ENCODE data around the gene EYA3. TPM values are rescaled to one million over a fixed set of nuclear protein-coding genes. Genes with fewer than 3 reads are reported as not detected.

Gene EYA3
- total and polyA plus RNA-seq, 2 of the 4 experiments (the other 2 are of a cell fraction): 9.1 to 17.6 TPM

GRCh38 chr1:28031173-28031572, 57.2 kb downstream of the EYA3 start:
- H3K4me2 ChIP-seq (ENCODE audit: low read depth, low read length): no peak overlapping the region
- H3K9ac ChIP-seq (ENCODE audit: low read depth, low read length): no peak overlapping the region
- no peak for TF ChIP-seq NFE2L2 (IDR thresholded peaks at IDR 0.05; ENCODE audit: low read depth, low read length)
- TF ChIP-seq CHD1 (IDR thresholded peaks at IDR 0.05; ENCODE audit: low read depth, low read length): no peak
- TF ChIP-seq RAD21 (IDR thresholded peaks at IDR 0.05; ENCODE audit: low read length): no peak
- no peak for TF ChIP-seq CEBPB (IDR thresholded peaks at IDR 0.05; ENCODE audit: low read depth, low read length)
- no peak for TF ChIP-seq MAZ (IDR thresholded peaks at IDR 0.05; ENCODE audit: borderline replicate concordance, low read depth, low read length)
- no peak for TF ChIP-seq MXI1 (IDR thresholded peaks at IDR 0.05; ENCODE audit: borderline replicate concordance, low read depth, low read length)
- no peak overlapping the region for H2BK20ac ChIP-seq (ENCODE audit: low read depth, low read length)
- no peak overlapping the region for H2BK5ac ChIP-seq (ENCODE audit: low read depth, low read length, poor library complexity, severe bottlenecking)
- no peak overlapping the region for H2AFZ ChIP-seq (replicated peaks; ENCODE audit: low read length, poor library complexity)
- no peak overlapping the region for H3K4ac ChIP-seq (ENCODE audit: low read depth, low read length)
- intact Hi-C loops (cut with micrococcal nuclease) (no loop called here), dilution Hi-C loops (cut with HindIII; ENCODE audit: low sequenced_read_pairs, unreplicated experiment) (no loop called here), in situ Hi-C loops (cut with MboI; ENCODE audit: low sequenced_read_pairs) (no loop called here)
- H3K27me3 ChIP-seq (ENCODE audit: control insufficient read depth, insufficient read depth, low read length): no peaks in the 10 kb centered on the region
- H3K56ac ChIP-seq (ENCODE audit: extremely low read depth, insufficient read depth, low read length): no peak overlapping the region
- H4K20me1 ChIP-seq (ENCODE audit: insufficient read depth, low read length): no peaks in the 10 kb centered on the region
- H3K14ac ChIP-seq (replicated peaks; ENCODE audit: low read depth, low read length): 0 out of 2 replicates have a peak overlapping the region, but pooled peaks have one; percentile 25
- no peaks in the 10 kb centered on the region; the same call in 1 of the 2 replicates for H3K36me3 ChIP-seq (ENCODE audit: control insufficient read depth, insufficient read depth, low read length)
- H2BK120ac ChIP-seq (ENCODE audit: low read depth, low read length): no peak overlapping the region
- no peak overlapping the region for H2AK9ac ChIP-seq (replicated peaks; ENCODE audit: low read depth, low read length, poor library complexity)
- peaks cover 15% of the 10 kb centered on the region for H3K4me1 ChIP-seq (ENCODE audit: control insufficient read depth, insufficient read depth, low read length)
- H4K91ac ChIP-seq (ENCODE audit: insufficient read depth, low read depth, low read length): no peak overlapping the region
- H3K9me3 ChIP-seq (ENCODE audit: control insufficient read depth, insufficient read depth, low read length): no peaks in the 10 kb centered on the region
- no peak overlapping the region for H3K18ac ChIP-seq (ENCODE audit: low read depth, low read length)
- peaks cover 11% of the 10 kb centered on the region for H3K9me1 ChIP-seq (ENCODE audit: insufficient read depth, low read length)
- POLR2A ChIA-PET (ENCODE audit: unreplicated experiment): no interaction called here
- no peak for ATAC-seq (ENCODE audit: low read depth)
- H2AK5ac ChIP-seq (ENCODE audit: low read depth, low read length): 0 out of 2 replicates have a peak overlapping the region, but pooled peaks have one; percentile 63
- H3K23ac ChIP-seq (ENCODE audit: low read depth, low read length): peak overlapping the region; percentile 68
- CTCF ChIA-PET: no interaction called here
- H4K8ac ChIP-seq (ENCODE audit: low read depth in 2 of 2, low read length in 2 of 2): 0 out of 4 replicates have a peak overlapping the region, but pooled peaks of 1 of the 2 experiments have one; percentile 9
- peak; percentile 27 for DNase-seq
- H3K4me3 ChIP-seq (ENCODE audit: insufficient read depth, low read depth, low read length): no peak overlapping the region
- no peak overlapping the region for H4K5ac ChIP-seq (ENCODE audit: low read depth, low read length)
- no peak overlapping the region for H2BK15ac ChIP-seq (ENCODE audit: low read depth, low read length)
- peaks cover 15 to 37% of the 10 kb centered on the region in 2 experiments for H3K79me1 ChIP-seq (ENCODE audit: low read depth in 1 of 2, low read length in 2 of 2)
- no TSS peak for BruUV-seq (replicated peaks)
- H3K27ac ChIP-seq (ENCODE audit: insufficient read depth, low read length): no peak overlapping the region

Measured in IMR-90 (cell line).